ENCODE data around the gene PLEKHA7.
"Not testable (repeated sequence)": the region's sequence is repeated elsewhere in the genome, so short reads cannot be mapped to it uniquely, and the experiment has no call there.

The PLEKHA7 gene

DNA sequence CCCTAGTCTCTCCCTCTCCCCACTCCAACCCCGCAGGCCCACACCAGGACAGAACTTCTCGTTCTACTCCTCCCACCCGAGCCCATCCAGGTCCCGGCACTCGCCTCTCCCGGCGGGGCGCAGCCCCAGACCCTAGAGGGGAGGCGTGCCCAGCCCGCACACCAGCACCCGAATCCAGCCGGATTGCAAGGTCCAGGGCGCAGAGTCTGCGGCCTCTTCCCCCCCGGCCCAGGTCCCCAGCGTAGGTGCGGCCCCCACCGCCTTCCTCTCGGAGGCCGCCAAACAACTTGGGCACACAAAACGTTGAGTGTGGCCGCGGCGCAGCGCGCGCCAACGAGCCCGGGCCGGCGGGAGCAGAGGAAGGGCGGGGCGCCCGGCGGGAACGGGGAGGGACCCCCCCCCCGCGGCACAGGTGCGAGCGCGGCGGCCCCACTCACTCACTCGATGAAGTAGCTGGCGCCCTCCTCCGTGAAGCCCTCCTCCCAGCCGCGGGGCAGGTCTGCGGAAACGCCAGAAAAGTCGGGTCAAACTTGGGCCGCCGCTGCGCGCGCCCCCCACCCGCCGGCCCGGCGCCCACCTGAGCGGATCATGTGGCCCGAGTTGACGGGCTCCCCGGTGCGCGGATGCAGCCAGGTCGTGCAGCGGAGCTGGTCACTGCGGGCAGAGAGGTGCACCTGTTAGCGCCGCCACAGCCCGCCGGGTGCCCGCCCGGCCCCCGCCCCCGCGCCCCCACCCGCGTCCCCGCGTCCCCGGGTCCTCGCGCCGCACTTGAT lies 480 bp downstream of the PLEKHA7 start:
- Mint-ChIP-seq H3K4me1 (peaks cover 7% of the 10 kb centered on the region), H3K27me3 (peaks cover 11% of the 10 kb centered on the region), H3K27ac (no peak overlapping the region), H3K36me3 (no peaks in the 10 kb centered on the region), H3K9me3 (no peaks in the 10 kb centered on the region), H3K4me3 (peak overlapping the region; percentile 62)

DNA sequence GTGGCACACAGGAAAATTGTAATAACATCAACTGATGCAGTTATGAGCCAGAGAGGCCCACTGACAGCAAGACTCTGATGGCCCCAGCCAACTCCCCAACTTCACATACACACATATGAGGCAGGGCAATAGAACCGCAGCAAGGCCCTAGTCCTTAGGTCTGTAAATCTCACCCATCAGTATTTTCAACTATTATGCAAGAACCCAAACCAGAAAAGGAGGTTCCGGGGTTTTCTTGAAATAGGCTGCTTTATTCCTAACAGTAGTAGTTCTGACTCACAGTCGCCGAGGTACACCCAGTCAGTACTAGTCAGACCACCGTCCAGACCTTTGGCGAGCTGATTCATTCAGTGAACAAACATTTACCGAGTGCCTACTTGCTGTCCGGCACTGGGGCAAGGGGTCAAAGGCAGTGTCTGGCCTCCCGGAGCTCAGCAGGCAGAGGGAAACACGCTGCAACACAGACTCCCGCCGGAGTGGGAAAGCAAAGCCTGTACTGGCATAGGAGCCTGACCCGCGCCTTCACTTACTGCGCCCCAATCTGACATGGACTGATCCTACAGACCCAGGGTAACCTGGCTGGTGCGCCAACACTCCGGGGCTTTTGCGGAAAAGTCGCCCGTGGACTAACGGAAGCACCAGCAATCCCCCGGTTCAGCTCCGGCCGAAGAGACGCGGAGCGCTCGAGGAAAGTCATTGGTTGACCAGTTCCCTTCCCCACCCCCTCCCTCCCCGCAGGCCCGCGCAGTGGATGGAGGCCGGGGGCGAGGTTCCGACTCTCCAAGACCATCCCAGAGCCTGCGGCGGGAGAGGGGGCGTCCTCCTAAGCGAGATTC lies 1.3 kb downstream of the PLEKHA7 start:
- no peaks in the 10 kb centered on the region for H3K9me3 Mint-ChIP-seq
- no peak overlapping the region for H3K27ac Mint-ChIP-seq
- H3K36me3 Mint-ChIP-seq, result no peaks in the 10 kb centered on the region
- peaks cover 7% of the 10 kb centered on the region for H3K4me1 Mint-ChIP-seq
- peaks cover 11% of the 10 kb centered on the region for H3K27me3 Mint-ChIP-seq
- peak overlapping the region; percentile 62 for H3K4me3 Mint-ChIP-seq

DNA sequence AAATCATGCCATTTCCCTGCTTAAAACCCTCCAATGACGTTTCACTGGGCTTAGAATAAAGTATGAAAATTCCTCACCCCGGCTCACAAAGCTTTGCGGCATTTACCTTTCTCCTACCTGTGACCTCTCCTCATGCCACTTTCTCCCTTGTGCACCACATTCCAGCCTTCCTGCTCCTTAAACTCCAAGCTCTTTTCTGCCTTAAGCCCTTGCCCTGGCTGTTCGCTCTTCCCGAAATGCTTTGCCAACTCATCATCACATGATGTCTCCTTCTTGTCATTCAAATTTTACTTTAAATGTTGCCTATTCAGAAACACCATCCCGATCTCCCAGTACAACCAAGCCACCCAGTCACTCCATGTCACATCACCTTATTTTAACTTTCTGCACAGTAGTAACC lies 2.0 kb downstream of the PLEKHA7 start:
- Mint-ChIP-seq H3K27ac (no peak overlapping the region), H3K36me3 (no peaks in the 10 kb centered on the region), H3K27me3 (peaks cover 11% of the 10 kb centered on the region), H3K4me3 (no peak overlapping the region), H3K9me3 (no peaks in the 10 kb centered on the region), H3K4me1 (peaks cover 7% of the 10 kb centered on the region)

DNA sequence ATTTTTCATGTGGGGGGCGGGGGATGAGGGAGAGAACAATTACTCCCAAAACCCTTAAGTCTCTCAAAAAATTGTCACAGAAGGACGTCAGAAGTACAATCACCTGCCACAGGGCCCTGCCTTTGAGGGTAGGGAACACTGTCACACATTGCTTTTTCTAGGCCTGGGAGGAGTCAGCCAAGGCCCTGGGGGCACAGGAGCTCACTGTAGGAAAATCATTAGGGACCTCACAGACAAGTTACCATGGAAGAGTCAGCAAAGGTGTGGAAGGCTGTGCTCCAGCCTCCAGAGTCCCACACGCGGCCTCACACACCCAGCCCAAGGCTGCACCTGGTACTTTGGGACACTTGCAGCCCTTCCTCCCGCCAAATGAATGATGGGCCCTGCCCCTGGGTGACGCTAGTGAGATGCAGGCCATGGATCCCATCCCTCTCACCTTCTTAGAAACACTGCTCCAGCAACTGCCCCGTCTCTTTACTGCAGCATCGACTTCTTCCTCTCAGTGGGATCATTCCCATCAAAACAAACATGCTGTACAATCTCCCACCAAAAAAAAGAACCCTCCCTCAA lies 3.3 kb downstream of the PLEKHA7 start:
- no peaks in the 10 kb centered on the region for H3K36me3 Mint-ChIP-seq
- no peak overlapping the region for H3K4me3 Mint-ChIP-seq
- peaks cover 7% of the 10 kb centered on the region for H3K4me1 Mint-ChIP-seq
- H3K27me3 Mint-ChIP-seq, result peaks cover 8% of the 10 kb centered on the region
- H3K9me3 Mint-ChIP-seq, result no peaks in the 10 kb centered on the region
- H3K27ac Mint-ChIP-seq, result no peak overlapping the region

DNA sequence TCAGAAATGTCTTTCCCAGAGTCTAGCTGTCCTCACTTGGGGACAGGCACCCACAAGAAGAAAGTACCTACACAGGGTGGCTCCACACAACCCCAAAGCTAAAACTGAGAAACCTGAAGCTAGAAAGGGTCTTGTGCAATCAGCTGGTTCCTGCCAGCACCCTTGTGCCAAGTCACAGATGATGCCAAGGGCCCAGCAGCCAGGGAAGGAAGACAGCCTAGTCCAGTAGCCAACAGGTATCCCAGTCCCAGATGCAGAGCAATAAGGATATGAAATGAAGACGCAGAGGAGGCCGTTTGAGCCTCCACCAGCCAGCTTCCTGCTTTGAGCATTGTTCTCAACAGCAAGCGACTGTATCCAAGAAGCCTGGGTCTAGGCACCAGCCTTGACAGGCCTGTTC lies 6.1 kb downstream of the PLEKHA7 start:
- H3K36me3 Mint-ChIP-seq, result no peaks in the 10 kb centered on the region
- no peaks in the 10 kb centered on the region for H3K9me3 Mint-ChIP-seq
- no peaks in the 10 kb centered on the region for H3K27me3 Mint-ChIP-seq
- no peaks in the 10 kb centered on the region for H3K4me1 Mint-ChIP-seq
- H3K4me3 Mint-ChIP-seq, result no peak overlapping the region
- no peak overlapping the region for H3K27ac Mint-ChIP-seq

DNA sequence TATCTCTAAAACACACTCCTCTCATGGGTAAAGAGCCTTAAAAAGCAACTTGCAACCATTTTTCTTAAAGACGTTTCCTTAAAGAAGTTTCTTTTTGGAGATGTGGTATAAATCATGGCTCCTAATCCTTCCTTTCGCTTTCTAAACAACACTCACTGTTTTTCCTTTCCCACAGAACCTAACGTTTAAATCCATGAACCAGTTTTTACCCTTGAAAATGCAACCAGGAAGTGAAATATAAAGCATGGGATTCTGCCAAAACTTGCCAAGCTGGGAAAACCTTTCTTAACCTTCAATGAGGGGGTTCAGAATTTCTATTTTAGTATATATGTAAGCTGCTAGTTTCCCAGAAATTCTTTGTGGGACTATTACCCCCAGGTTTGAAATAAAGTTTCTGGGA lies 8.6 kb downstream of the PLEKHA7 start:
- no peaks in the 10 kb centered on the region for H3K9me3 Mint-ChIP-seq
- H3K27ac Mint-ChIP-seq, result no peak overlapping the region
- no peaks in the 10 kb centered on the region for H3K27me3 Mint-ChIP-seq
- no peak overlapping the region for H3K4me3 Mint-ChIP-seq
- H3K4me1 Mint-ChIP-seq, result no peaks in the 10 kb centered on the region
- no peaks in the 10 kb centered on the region for H3K36me3 Mint-ChIP-seq

DNA sequence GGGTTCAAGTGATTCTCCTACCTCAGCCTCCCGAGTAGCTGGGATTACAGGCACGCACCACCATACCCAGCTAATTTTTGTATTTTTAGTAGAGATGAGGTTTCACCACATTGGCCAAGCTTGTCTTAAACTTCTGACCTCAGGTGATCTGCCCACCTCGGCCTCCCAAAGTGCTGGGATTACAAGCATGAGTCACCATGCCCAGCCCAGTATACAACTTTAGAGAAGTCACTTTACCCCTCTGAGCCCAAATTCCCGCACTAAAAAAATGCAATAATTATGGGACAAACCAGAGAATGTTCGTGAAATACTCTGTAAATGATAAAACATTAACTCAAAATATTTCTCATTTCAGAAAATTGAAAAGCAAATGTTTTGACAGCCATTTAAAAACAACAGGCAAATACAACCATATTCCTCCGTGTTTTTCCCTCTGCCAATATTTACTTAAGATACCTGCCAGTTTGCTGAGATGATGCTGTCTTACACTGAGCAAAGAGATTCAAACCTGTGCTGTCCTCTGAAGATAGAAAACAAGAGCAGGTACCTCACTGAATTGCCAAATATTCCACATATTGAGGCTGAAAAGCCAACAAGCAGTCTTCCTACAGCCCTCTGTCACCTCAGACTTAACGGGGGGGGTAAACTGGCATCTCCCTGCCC lies 9.6 kb downstream of the PLEKHA7 start:
- Mint-ChIP-seq H3K4me3 (no peak overlapping the region), H3K27ac (no peak overlapping the region), H3K36me3 (no peaks in the 10 kb centered on the region), H3K9me3 (no peaks in the 10 kb centered on the region), H3K4me1 (no peaks in the 10 kb centered on the region), H3K27me3 (no peaks in the 10 kb centered on the region)

DNA sequence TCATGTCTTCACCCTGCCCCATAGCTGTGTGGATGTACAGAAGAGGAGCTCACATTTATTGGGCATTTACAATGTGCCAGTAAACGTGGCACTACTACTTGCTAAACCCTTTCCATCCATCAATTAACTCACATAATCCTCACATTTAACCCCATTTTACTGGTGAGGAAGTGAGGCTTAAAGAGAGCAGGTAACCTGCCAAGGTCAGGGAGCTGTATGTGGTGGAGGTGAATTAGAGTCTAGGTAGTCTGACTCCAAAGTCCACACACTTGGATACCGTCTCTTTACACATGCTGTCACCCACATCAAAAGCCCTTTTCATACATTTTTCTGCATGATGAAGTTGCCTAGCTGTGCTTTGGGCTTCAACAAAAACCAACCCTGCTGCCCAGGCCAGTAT lies 10.8 kb downstream of the PLEKHA7 start:
- no peaks in the 10 kb centered on the region for H3K36me3 Mint-ChIP-seq
- H3K4me3 Mint-ChIP-seq, result no peak overlapping the region
- H3K4me1 Mint-ChIP-seq, result no peaks in the 10 kb centered on the region
- H3K27me3 Mint-ChIP-seq, result no peaks in the 10 kb centered on the region
- H3K9me3 Mint-ChIP-seq, result no peaks in the 10 kb centered on the region
- H3K27ac Mint-ChIP-seq, result no peak overlapping the region

DNA sequence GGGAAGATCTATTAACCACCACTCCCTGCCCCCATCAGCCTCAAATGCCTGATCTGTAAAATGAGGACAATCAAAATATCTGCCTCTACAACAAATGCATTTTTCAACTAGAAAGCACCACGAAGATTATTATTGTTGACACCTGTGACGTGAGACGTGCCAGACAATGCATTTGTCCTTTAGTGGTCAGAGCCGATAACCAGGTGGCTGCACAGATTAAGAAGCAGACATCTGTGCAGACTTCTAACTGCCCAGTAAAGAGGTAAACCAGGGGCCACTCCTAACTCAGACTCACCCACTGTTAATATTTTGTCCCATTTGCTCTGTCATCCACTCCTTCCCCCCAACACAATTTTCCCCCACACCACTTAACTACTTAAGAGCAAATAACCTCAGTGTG lies 11.7 kb downstream of the PLEKHA7 start:
- Mint-ChIP-seq H3K4me3 (no peak overlapping the region), H3K4me1 (no peaks in the 10 kb centered on the region), H3K36me3 (no peaks in the 10 kb centered on the region), H3K27ac (no peak overlapping the region), H3K27me3 (no peaks in the 10 kb centered on the region), H3K9me3 (no peaks in the 10 kb centered on the region)

DNA sequence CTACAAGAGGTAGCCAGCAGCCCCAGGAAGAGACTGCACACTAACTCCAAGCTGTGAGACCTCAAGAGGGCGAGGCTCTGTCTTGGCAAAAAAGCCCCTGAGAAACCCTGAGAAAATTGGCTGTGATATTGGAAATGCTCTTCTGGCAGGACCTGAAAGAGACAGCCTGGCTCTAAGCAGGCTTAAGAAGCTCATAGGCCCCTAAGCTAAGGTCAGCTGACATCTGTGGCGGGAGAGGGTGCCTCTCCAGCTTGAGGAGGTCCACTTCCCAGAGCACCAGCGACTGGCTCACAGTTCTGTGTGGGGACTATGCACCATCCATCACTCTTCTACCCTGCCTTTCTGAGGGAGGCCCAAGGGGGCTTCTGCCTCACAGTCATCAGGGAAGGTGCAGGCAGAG lies 12.4 kb downstream of the PLEKHA7 start:
- H3K36me3 Mint-ChIP-seq, result no peaks in the 10 kb centered on the region
- H3K9me3 Mint-ChIP-seq, result no peaks in the 10 kb centered on the region
- H3K4me1 Mint-ChIP-seq, result no peaks in the 10 kb centered on the region
- H3K27me3 Mint-ChIP-seq, result no peaks in the 10 kb centered on the region
- no peak overlapping the region for H3K4me3 Mint-ChIP-seq
- H3K27ac Mint-ChIP-seq, result no peak overlapping the region

DNA sequence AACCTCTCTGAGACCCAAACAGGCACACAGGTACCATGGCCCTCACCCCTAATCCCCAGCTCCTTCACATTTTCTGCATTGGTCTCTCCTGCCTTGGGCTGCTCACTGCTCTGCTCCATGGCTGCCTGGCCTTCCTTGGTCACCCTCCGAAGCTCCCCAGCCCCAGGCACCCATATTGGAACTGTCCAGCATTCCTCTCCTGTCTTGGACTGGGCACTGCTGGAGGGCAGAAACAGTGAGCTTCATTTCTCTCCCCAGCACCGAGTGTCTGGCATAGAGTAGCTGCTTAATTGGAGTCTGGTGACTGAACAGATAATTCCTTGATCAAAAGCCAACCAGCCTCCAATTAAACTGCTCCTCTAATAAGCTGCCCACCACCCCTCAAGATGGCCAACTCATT lies 13.2 kb downstream of the PLEKHA7 start:
- Mint-ChIP-seq H3K4me1 (no peaks in the 10 kb centered on the region), H3K27me3 (no peaks in the 10 kb centered on the region), H3K27ac (no peak overlapping the region), H3K9me3 (no peaks in the 10 kb centered on the region), H3K36me3 (no peaks in the 10 kb centered on the region), H3K4me3 (no peak overlapping the region)

DNA sequence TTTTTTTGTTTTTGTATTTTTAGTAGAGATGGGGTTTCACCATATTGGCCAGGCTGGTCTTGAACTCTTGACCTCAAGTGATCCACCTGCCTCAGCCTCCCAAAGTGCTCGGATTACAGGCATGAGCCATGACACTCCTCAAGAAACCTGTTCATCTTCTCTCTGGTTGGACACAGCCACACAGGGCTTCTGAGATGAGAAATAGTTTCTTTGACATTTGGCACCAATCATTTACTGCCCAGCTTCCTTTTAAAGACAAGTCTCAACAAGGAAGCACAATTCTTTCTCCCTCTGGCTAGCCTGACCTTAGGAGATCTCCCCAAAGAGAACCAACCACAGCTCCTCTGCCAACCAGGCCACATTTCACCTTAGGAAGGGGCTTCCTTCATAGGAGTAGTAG lies 14.0 kb downstream of the PLEKHA7 start:
- not testable (repeated sequence) for H3K27ac Mint-ChIP-seq, H3K27me3 Mint-ChIP-seq, H3K36me3 Mint-ChIP-seq, H3K4me3 Mint-ChIP-seq, H3K4me1 Mint-ChIP-seq, H3K9me3 Mint-ChIP-seq

DNA sequence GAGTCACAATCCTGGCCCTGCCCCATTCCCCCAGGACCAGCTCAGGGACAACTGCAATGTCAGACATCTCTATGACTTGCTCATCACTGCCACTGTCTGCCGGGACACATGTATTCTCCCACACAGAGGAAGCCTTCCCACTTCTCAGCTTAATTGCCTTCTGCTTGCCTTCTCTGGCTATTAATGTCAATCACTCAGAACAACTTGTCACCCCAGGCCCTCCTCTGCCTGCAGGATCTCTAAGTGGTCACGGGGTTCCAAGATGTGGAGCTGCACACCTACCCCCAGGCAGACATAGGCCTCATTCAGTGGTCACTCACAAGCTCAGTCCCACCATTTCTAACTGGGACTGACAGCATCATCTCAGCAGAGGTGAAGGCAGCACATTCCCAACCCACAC lies 15.1 kb downstream of the PLEKHA7 start:
- Mint-ChIP-seq H3K9me3 (no peaks in the 10 kb centered on the region), H3K27ac (no peak overlapping the region), H3K4me1 (no peaks in the 10 kb centered on the region), H3K36me3 (no peaks in the 10 kb centered on the region), H3K4me3 (no peak overlapping the region), H3K27me3 (no peaks in the 10 kb centered on the region)

DNA sequence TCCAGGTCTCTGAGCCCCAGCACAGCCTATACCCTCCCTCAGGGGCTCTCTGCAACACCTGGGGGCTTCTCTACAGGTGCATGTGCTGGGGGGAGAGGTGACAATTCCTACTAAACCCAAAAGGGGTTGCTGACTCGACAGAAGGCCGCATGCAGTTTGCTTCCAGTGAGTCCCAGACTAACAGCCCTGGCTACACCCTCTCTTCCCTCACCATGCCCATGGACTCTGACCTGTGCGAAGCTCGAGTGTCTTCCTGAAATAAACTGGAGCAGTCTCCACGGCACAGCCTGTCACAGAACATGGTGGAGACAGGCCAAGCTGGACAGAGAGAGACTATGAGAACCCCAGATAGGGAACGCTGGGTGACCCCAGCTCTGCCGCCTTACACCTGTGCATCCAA lies 16.6 kb downstream of the PLEKHA7 start:
- no peaks in the 10 kb centered on the region for H3K4me1 Mint-ChIP-seq

DNA sequence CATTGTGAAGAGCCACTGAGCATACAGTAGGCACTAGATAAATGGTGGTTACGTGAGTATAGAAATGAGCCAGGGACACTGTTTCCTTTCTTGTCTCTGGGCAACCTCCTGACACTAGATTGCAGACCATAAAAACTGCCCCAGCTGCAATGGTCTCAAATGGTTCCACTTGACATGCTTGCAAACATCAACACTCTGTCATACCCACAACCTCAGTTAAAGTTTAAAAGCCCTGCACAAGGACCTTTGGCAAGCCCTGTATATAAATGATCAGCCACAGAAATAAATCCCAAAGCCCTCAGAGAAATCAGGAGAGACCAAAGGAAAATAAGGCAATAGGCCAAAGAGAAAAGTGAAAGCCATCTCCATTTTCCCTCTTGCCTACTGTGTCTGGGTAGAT lies 20.7 kb downstream of the PLEKHA7 start:
- no peaks in the 10 kb centered on the region for H3K9me3 Mint-ChIP-seq
- no peak overlapping the region for H3K4me3 Mint-ChIP-seq
- H3K36me3 Mint-ChIP-seq, result no peaks in the 10 kb centered on the region
- H3K4me1 Mint-ChIP-seq, result no peaks in the 10 kb centered on the region
- no peaks in the 10 kb centered on the region for H3K27me3 Mint-ChIP-seq
- no peak overlapping the region for H3K27ac Mint-ChIP-seq

More for the DNA sequence above, 16.6 kb downstream of the PLEKHA7 start:
- H3K4me3 Mint-ChIP-seq, result no peak overlapping the region
- no peaks in the 10 kb centered on the region for H3K27me3 Mint-ChIP-seq
- no peak overlapping the region for H3K27ac Mint-ChIP-seq
- H3K36me3 Mint-ChIP-seq, result no peaks in the 10 kb centered on the region
- no peaks in the 10 kb centered on the region for H3K9me3 Mint-ChIP-seq

DNA sequence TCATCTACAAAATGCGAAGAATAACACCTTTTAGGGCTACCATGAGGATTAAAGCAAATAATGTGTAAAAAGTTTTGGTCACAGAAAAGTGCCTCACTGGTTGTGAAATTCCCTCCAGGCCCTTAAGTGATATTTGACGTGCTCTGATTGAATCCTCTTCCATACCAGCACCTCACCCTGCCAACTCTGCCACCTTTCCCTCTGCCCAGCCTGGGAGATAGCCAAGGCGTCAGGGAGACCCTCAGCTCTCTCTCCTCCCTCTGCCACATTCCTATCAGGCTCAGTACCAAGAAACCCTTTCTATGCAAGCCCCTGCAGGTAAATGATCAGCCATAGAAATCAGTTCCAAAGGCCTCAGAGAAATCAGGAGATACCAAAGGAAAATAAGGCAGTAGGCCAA lies 21.4 kb downstream of the PLEKHA7 start:
- no peaks in the 10 kb centered on the region for H3K9me3 Mint-ChIP-seq
- no peak overlapping the region for H3K27ac Mint-ChIP-seq
- no peak overlapping the region for H3K4me3 Mint-ChIP-seq
- H3K27me3 Mint-ChIP-seq, result no peaks in the 10 kb centered on the region
- H3K36me3 Mint-ChIP-seq, result no peaks in the 10 kb centered on the region
- H3K4me1 Mint-ChIP-seq, result peaks cover under 1% of the 10 kb centered on the region
